DOHH2 (cell line): ENCODE data around the gene OSTN.

Experiments
- H3F3A ChIP-seq: fragments of 200-600 bp; sonication (generic), shearing (Covaris generic); 2 replicates; pipeline ENCODE4 v1.6.0; 2016; ENCODE audit warnings: antibody characterized with exemption, mild to moderate bottlenecking; ENCODE audit not compliant: control insufficient read depth, insufficient read depth
- H3K27ac ChIP-seq: fragments of 200-600 bp; sonication (generic); 2 replicates; pipeline ENCODE4 v1.5.1; 2014; ENCODE audit warnings: low read depth, mild to moderate bottlenecking, low read length, moderate library complexity
- H3K27me3 ChIP-seq: fragments of 200-600 bp; sonication (generic); 2 replicates; pipeline ENCODE4 v1.6.1; 2014; ENCODE audit warnings: mild to moderate bottlenecking, low read length, mixed read lengths; ENCODE audit not compliant: control insufficient read depth
- H3K36me3 ChIP-seq: fragments of 200-600 bp; sonication (generic); 2 replicates; pipeline ENCODE4 v1.6.1; 2014; ENCODE audit warnings: mild to moderate bottlenecking, low read length, moderate library complexity, mixed read lengths; ENCODE audit not compliant: control insufficient read depth
- H3K4me1 ChIP-seq: fragments of 200-600 bp; sonication (generic); 2 replicates; pipeline ENCODE4 v1.6.1; 2014; ENCODE audit warnings: mild to moderate bottlenecking, low read length, mixed read lengths; ENCODE audit not compliant: control insufficient read depth
- H3K4me2 ChIP-seq: fragments of 200-600 bp; sonication (generic); 2 replicates; pipeline ENCODE4 v1.6.0; 2014; ENCODE audit warnings: mild to moderate bottlenecking, low read length, moderate library complexity
- H3K4me3 ChIP-seq: fragments of 200-600 bp; sonication (generic); 2 replicates; pipeline ENCODE4 v1.5.1; 2014; ENCODE audit warnings: mild to moderate bottlenecking, low read length, mixed read lengths
- H3K79me2 ChIP-seq: fragments of 200-600 bp; sonication (generic); 2 replicates; pipeline ENCODE4 v1.6.1; 2014; ENCODE audit warnings: mild to moderate bottlenecking, low read length, mixed read lengths; ENCODE audit not compliant: control insufficient read depth
- H3K9me2 ChIP-seq: fragments of 200-600 bp; sonication (generic); replicated peaks from 2 replicates; pipeline ENCODE4 v1.6.1; 2014; ENCODE audit warnings: mild to moderate bottlenecking, low read length, mixed read lengths; ENCODE audit not compliant: control insufficient read depth
- H3K9me3 ChIP-seq: fragments of 200-600 bp; sonication (generic); 2 replicates; pipeline ENCODE4 v1.6.1; 2014; ENCODE audit warnings: antibody characterized with exemption, low read length, mixed read lengths; ENCODE audit not compliant: control insufficient read depth, insufficient read depth
- H4K20me1 ChIP-seq: fragments of 200-600 bp; sonication (generic); 2 replicates; pipeline ENCODE4 v1.6.0; 2014; ENCODE audit warnings: low read depth, mild to moderate bottlenecking, antibody characterized with exemption, low read length, moderate library complexity; ENCODE audit not compliant: control insufficient read depth, insufficient read depth
- CTCF ChIP-seq: fragments of 200-600 bp; sonication (generic); IDR thresholded peaks from one replicate; pipeline ENCODE4 v1.5.1; 2014; ENCODE audit warnings: antibody characterized with exemption, mild to moderate bottlenecking, low read depth, low read length; ENCODE audit not compliant: poor library complexity, severe bottlenecking
- EZH2phosphoT487 ChIP-seq: fragments of 200-600 bp; sonication (generic); IDR thresholded peaks from 2 replicates; pipeline ENCODE4 v1.6.1; 2017; ENCODE audit warnings: borderline replicate concordance, mild to moderate bottlenecking, antibody characterized with exemption, low read length, moderate library complexity, mixed read lengths

OSTN gene

GRCh38 chr3:191198932-191199331, at the start of gene OSTN:
TSS of gene OSTN (plus strand) at chr3:191199241. CDS start at chr3:191212533, 13,292 bp downstream.
- TF ChIP-seq CTCF: no peak
- Histone ChIP-seq H3K4me1 (peaks cover 18% of the 10 kb centered on the region), H3K27ac (no peak within 1 kb of the TSS), H3K79me2 (no peaks in the 10 kb centered on the region), H3K27me3 (no peaks in the 10 kb centered on the region), H3K9me3 (no peaks in the 10 kb centered on the region), H3K4me2 (peak within 1 kb of the TSS; percentile 47), H3K36me3 (no peaks in the 10 kb centered on the region), H3F3A (no peaks in the 10 kb centered on the region), H3K9me2 (no peaks in the 10 kb centered on the region), H3K4me3 (peak within 1 kb of the TSS; percentile 28; the same call in 1 of the 2 replicates), H4K20me1 (no peaks in the 10 kb centered on the region)

GRCh38 chr3:191151653-191152052, 47.4 kb upstream of the OSTN start:
- Histone ChIP-seq H3K4me2 (no peak overlapping the region), H3K27ac (no peak overlapping the region), H3K36me3 (no peaks in the 10 kb centered on the region), H3K9me3 (peaks cover 5% of the 10 kb centered on the region; the same call in 1 of the 2 replicates), H3K79me2 (no peaks in the 10 kb centered on the region), H4K20me1 (no peaks in the 10 kb centered on the region), H3K9me2 (no peaks in the 10 kb centered on the region), H3K4me1 (no peaks in the 10 kb centered on the region), H3K4me3 (no peak overlapping the region), H3K27me3 (no peaks in the 10 kb centered on the region), H3F3A (0 out of 2 replicates have a peak, but pooled peaks cover 2% of the 10 kb centered on the region)
- TF ChIP-seq EZH2phosphoT487 (no peak), CTCF (no peak)

- no peaks in the 10 kb centered on the region for H3K36me3 ChIP-seq
- H4K20me1 ChIP-seq: no peaks in the 10 kb centered on the region
- H3K27ac ChIP-seq: no peak overlapping the region
- no peaks in the 10 kb centered on the region for H3K9me2 ChIP-seq
- no peak overlapping the region for H3K4me3 ChIP-seq
- H3K4me2 ChIP-seq: no peak overlapping the region
- no peaks in the 10 kb centered on the region for H3F3A ChIP-seq
- TF ChIP-seq EZH2phosphoT487: no peak
- TF ChIP-seq CTCF: no peak
- no peaks in the 10 kb centered on the region for H3K4me1 ChIP-seq
- no peaks in the 10 kb centered on the region for H3K27me3 ChIP-seq
- peaks cover 5% of the 10 kb centered on the region; the same call in 1 of the 2 replicates for H3K9me3 ChIP-seq
- H3K79me2 ChIP-seq: no peaks in the 10 kb centered on the region
Observed at GRCh38 chr3:191154827-191155226, 44.2 kb upstream of the OSTN start.
